GM21529 (cell line): ENCODE measurements around the gene SDE2.
"Not testable (repeated sequence)": the region's sequence is repeated elsewhere in the genome, so short reads cannot be mapped to it uniquely, and the experiment has no call there.

ENCODE experiments used
- ATAC-seq: cut with Tn5 transposase; IDR thresholded peaks from one replicate; pipeline ENCODE4 v1.9.1; 2021; ENCODE audit not compliant: unreplicated experiment

Gene SDE2

DNA sequence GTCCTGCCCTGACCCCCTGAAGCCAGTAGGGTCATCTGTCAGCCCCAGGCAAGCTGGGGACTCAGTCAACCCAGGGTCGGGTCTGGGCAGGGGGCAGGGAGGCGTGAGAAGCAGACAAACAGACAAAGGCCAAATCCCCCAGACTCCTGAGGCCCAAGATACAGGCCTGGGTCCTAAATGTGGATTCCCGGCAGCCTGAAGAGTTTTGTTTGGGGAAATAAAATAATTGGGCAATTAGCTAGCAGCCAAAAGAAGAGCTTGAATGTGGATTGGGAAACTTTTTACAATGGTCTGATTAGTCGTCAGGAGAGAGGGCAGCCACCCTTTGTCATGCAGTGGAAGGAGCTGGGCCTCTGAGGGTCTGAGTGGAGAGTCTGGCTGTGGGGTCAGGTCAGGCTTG, 53.6 kb downstream of the SDE2 start:
- ATAC-seq: no peak

DNA sequence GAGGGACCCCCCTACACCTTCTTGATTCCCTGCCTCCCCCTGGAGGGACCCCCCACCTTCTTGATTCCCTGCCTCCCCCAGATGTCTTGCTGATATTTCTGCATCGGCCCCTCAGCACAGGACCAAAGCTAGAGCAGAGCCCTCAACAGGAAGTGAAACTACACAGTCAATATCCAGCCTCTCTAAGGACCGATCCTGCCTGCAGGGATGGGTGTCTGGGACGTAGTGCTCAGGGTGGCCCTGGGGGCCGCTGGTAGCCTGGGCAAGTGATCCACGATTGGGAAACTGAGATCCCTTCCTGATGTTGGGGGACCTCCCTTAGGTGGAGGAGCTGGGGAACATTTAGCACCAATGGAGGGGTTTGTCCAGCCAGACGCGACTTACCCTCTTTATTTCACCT, 54.2 kb downstream of the SDE2 start:
- peak; percentile 77 for ATAC-seq

DNA sequence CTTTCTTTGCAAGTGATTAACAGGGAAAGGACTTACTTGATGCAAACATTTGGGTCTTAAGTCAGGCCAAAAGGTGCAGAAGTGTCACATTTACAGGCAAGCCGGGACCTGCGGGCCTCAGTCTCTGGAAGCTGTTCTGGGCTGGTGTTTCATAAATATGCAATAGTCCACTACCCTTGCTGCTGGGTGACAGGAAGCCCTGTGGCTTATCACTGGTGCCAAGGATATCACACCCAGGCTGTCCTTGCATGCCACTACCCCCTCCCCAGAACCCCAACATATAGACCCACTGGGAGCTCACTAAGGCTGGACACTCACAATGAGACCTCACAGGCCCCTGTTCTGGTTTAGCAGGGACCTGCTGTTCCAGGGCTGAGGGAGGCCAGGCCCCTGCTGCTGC, 54.8 kb downstream of the SDE2 start:
- ATAC-seq: no peak

DNA sequence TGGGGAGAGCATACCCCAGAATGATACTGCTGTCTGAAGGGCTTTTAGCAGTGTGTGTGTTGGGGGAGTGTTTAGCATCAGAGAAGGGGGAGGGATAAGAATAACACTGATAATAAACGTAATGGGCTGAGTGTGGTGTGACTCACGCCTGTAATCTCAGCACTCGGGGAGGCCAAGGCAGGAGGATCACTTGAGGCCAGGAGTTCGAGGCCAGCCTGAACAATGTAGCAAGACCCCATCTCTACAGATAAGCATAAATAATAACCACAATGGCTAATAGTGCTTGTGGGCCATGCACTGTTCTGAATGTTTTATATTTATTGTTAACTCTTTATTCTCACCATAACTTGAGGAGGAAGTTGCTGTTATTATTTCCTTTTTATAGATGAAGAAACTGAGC, 55.6 kb downstream of the SDE2 start:
- ATAC-seq: no peak

DNA sequence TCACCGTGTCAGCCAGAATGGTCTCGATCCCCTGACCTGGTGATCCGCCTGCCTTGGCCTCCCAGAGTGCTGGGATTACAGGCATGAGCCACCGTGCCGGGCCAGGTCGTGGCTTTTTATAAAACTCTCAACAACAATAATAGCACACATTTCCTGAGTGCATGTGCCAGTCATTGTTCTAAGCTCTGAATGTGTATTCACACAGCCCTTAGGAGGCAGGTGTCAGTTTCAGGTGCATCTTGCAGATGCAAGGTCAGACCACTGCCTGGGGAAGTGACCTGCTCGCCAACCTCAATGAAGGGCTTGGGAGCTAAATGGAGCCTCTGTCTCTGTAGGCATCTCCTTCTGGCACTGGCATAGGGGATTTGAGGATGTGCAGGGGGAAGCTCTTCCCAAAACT, 56.6 kb downstream of the SDE2 start:
- ATAC-seq: peak; percentile 90

DNA sequence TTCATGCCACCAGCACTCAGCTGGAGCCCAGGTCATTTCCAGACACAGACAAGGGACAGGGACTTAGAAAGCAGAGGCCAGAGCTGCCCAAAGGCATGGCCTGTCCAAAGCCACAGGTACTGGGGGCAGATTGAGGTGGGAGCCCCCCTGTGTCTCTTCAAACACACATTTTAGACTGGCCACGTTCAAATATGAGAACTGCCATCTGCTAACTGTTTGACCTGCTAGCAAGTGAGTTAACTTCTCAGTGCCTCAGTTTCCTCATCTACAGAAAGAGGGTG, 57.3 kb downstream of the SDE2 start:
- no peak for ATAC-seq

DNA sequence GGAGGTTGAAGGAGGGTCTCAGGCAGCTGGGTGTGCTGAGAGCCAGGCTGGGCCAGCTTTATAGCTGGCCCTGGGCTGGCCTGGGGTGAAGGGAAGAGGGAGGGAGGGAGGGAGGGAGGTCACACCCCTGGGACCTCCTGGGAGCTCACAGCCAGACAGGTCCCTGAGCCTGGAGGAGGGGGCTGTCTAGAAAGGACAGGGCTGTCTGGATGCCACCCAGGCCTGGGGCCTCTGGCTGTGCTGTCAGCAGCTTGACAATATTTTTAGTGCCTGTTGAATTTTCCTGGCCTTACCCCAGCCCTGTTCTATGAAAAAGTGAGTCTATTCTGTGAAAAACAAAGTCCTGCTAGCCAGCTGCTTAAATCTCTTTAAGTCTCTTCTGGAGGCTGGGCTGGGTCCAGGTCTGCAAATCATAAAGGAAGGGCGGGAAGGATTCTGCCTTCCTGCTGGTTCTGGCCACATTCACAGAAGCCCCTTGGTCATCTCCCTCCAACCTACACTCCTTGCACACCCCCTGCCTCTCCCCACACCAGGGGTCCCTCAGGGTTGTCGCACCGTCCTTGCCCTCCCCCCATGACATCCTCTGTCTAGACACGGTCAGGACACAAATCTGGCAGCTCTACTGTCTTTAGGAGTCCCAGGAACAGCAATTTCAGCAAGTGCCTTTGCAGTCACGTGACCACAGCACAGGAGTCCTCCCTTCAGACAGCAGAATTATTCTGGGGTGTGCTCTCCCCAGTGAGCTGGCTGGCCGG, 57.8 kb downstream of the SDE2 start, which contains the start of gene LEFTY2:
Gene LEFTY2 (minus strand): TSS at position 34 of the 755 bp plus-strand sequence. CDS start 80 bp downstream, outside the sequence.
- no peak for ATAC-seq

DNA sequence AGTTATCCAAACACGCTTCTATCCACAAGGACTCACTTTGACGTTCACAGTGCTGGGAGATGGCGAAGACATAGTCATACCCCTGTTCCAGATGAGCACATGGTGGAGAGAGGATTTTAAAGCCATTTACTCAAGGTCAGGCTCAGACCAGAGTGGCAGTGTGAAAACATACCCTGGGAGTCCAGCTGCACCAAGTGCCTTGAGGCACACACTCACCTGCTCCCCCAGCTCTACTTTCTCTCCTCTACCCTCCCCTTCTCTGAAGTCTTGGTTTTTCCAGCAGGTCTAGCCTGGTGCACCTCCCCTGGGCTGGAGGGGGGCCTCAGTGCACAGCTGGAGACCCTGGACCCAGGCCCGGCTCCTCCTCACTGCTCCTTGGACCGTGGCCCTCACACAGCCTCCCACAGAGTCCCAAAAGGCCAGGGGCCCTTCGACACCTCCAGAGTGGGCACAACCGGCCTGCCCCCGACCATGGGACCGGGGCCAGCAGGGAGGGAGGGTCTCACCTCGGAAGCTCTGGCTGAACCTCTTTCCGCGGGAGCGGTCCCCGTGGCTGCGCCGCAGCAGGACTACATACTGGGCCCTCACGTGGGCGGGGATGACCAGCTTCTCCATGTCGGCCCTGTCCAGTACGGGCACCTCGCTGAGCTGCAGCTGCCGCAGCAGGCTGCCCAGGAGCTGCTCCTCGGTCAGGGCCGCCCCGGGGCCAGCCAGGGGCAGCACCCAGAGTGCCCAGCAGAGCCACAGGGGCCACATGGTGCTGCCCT, 58.6 kb downstream of the SDE2 start:
- ATAC-seq: no peak

DNA sequence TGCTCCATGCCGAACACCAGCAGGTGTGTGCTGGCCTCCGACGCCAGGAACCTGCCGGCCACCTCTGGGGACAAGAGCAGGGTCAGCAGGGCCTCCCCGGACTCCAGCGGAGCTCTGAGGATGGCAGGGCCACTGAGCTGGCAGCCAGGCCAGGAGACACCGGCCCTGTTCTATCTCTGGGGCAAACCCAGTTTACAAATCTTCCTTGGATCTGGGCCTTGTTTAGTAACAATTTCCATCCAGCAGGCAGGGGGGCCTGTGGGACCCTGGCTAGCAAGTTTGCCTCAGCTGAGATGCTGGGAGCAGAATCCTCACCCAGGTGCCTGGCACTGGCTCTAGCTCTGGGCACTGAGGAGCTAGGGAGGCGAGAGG, 59.2 kb downstream of the SDE2 start:
- not testable (repeated sequence) for ATAC-seq

DNA sequence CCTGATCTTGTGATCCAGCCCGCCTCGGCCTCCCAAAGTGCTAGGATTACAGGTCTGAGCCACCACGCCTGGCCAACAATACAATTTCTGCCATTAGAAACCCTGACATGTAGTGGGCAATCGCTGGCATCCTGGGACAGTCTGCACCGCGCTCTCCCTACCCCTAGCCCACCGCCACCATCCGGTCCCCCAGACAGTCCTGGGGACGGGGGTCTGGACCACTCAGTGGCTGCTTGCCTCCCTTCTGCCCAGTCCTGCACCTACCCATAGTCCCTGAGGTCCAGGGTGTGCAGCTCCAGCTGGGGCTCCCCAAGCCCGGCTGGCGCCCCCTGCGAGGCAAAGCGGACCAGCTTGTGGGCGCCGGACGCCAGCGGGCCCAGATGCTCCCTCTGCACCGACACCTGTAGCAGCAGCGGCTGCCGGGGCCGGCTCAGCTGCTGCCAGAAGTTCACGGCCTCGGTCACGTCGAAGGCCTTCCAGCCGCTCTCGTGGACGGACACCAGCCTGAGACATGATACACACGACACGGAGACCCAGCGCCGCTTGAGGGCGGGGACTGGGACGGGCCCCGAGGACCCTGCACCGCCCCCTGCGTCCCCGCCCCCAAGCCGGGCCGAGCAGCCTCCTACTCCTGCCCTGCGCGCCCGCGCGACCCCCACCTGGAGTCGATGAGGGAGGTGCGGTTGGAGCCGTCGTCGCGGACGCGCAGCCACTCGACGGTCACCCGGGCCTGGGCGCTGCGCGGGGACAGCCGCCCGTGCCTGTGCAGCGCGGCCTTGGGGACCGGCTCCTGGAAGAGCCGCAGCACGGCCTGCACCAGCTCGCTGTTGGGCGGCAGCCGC, 59.8 kb downstream of the SDE2 start:
- not testable (repeated sequence) for ATAC-seq

DNA sequence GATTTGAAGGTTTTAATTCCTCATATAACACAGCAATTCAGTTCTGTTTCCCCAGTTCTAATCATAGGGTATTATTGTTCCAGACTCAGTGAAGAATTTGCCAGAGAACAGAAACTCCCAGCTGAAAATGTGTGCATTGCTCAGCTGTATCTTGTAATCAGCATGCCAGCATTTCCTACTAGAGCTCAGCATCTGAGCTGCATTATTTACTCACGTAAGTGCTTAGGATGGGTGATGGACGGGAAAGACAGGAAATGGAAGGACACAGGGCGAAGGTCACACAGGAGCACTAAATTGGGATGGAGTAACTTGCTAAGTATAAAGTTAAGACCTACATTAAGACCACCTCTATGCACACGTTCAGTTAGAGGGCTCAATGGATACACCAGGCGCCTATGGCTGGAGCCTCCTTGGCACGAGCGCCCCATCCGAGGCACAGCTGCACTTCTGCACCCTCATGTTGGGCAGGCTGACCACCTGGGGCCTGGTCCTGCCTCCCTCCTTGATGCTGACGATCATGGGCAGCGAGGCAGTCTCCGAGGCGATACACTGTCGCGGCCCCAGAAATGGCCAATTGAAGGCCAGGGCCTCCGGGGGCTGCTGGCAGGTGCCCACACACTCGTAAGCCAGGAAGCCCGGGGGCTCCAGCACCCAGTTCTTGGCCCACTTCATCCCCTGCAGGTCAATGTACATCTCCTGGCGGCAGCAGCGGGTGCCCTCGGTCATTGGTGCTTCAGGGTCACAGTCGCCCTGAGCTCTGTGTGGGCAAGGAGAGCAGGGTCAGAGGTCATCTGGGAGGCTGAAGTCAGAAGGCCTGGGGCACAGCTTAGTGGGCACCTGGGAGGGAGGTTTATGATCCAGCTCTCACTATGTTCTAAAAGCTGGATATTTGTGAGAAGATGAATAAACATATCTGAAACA, 61.8 kb downstream of the SDE2 start:
- no peak for ATAC-seq

DNA sequence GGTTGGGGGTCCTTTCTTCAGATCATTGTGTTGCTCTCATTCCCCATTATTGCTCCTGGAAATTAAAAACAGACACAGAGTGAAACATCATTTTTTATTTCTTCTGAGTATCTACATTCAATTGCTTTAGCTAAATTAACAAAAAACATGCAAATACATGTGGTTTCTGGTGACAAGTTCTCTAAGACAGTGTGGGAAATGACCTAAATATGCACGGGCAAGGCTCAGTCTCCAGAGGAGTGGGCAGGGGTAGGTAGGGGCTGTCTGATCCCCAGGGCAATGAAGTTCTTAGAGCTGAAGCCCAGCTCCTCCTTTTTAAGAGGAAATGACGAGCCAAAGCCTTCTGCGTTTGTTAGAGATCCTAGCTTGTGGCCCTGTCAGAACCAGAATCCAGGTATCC, 62.6 kb downstream of the SDE2 start:
- ATAC-seq: no peak

DNA sequence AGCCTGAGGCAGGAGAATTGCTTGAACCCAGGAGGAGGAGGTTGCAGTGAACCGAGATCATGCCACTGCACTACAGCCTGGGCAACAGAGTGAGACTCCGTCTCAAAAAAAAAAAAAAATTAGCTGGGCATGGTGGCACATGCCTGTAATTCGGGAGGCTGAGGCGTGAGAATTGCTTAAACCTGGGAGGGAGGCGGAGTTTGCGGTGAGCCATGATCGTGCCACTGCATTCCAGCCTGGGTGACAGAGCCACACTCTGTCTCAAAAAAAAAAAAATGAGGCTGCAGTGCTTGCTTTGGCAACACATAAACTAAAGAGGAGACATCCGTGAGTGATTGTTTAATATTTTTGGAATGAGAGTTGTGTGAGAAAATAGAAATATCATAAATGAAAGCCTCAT, 63.1 kb downstream of the SDE2 start:
- ATAC-seq: not testable (repeated sequence)

DNA sequence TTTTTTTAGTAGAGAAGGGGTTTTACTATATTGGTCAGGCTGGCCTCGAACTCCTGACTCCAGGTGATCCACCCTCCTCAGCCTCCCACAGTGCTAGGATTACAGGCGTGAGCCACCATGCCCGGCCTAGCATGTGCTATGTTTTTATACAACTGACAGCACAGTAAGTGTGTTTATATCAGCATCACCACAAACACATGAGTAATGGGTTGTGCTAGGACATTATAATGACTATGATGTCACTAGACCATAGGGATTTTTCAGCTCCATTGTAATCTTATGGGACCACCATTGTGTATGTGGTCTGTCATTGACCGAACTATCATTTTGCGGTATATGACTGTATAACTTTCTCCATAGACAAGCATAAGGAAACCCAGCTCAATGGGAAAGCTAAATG, 64.4 kb downstream of the SDE2 start:
- no peak for ATAC-seq

DNA sequence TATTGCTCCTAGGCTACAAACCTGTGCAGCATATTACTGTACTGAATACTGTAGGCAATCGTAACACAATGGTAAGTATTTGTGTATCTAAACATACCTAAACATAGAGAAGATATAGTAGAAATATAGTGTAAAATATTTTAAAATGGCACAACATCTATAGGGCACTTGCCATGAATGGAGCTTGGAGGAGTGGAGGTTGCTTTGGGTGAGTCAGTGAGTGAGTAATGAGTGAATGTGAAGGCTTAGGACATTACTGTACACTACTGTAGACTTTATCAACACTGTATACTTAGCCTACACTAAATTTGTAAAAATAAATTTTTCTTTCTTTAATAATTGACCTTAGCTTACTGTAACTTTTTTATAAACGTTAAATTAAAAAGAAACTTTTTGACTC, 66.1 kb downstream of the SDE2 start:
- ATAC-seq: no peak
